LHCN-M2 (cell line): Measurements from ENCODE around the gene ZNF585A. TPM values are rescaled to one million over a fixed set of nuclear protein-coding genes. Genes with fewer than 3 reads are reported as not detected.

Source experiments
- DNase-seq: peaks from one replicate; pipeline ENCODE4 v3.0.0-alpha.2; 2012; ENCODE audit warnings: low read depth
- total RNA-seq: library from RNA; depleted of rRNA; stranded (reverse); fragments of >200 nt; gene quantifications from 2 replicates; pipeline ENCODE4 v1.2.3, GENCODE V29; 2014; rRNA removed

Gene ZNF585A
- total RNA-seq, 1 experiment from 2014 or later, result 5.8 TPM

DNA sequence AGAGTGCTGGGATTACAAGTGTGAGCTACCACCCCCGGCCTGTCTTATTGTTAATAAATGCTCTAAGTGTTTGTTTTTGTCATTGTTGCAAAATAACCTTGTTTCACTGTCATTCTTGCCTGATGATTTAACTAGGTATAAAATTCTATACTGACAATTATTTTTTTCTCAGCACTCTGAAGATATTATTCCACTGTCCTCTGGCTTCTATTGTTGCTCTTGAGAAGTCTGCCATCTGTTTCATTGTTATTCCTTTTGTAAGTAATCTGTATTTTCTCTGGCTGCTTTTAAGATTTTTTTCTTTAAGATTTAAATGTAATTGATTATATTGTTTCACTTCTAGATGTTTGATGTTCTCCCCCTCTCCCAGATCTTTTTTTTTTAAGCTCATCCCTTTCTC is 76.6 kb downstream of the ZNF585A start:
- DNase-seq, result peak; percentile 11

Other genes with a start within 250 kb of the ZNF585A start
- gene ZNF420, start 94.3 kb downstream of the ZNF585A start, total RNA-seq, result 7.0 and 9.1 TPM in 2 replicates
- gene ZNF585B, start 37.8 kb upstream of the ZNF585A start, total RNA-seq, result 9.0 and 15.0 TPM in 2 replicates
- 4.0 and 4.1 TPM in 2 replicates for gene ZNF383, start 45.5 kb upstream of the ZNF585A start, total RNA-seq
- gene ZNF527, start 198.4 kb upstream of the ZNF585A start, total RNA-seq, result 4.4 and 5.7 TPM in 2 replicates